Measurements from ENCODE around the gene RHOH.

Gene RHOH

GRCh38 chr4:40200875-40201801, 4.3 kb downstream of the RHOH start:
- no peak overlapping the region for H3K4me3 ChIP-seq (ENCODE audit: low read length)
- no peak overlapping the region for H3K9ac ChIP-seq (ENCODE audit: low read length)
- no peaks in the 10 kb centered on the region for H3K36me3 ChIP-seq (ENCODE audit: control insufficient read depth, insufficient read depth, low read length)
- H3K27me3 ChIP-seq (ENCODE audit: control insufficient read depth, insufficient read depth, low read length): no peaks in the 10 kb centered on the region
- H3K4me1 ChIP-seq (ENCODE audit: control insufficient read depth, insufficient read depth, low read length): no peaks in the 10 kb centered on the region
- H3K9me3 ChIP-seq (ENCODE audit: control insufficient read depth, low read length): no peaks in the 10 kb centered on the region

GRCh38 chr4:40201898-40202297, 5.1 kb downstream of the RHOH start:
- no peak overlapping the region for H3K9ac ChIP-seq (ENCODE audit: low read length)
- no peaks in the 10 kb centered on the region for H3K9me3 ChIP-seq (ENCODE audit: control insufficient read depth, low read length)
- no peaks in the 10 kb centered on the region for H3K4me1 ChIP-seq (ENCODE audit: control insufficient read depth, insufficient read depth, low read length)
- no peaks in the 10 kb centered on the region for H3K36me3 ChIP-seq (ENCODE audit: control insufficient read depth, insufficient read depth, low read length)
- H3K27me3 ChIP-seq (ENCODE audit: control insufficient read depth, insufficient read depth, low read length): no peaks in the 10 kb centered on the region
- H3K4me3 ChIP-seq (ENCODE audit: low read length): no peak overlapping the region

- Histone ChIP-seq H3K4me1 (ENCODE audit: control insufficient read depth, insufficient read depth, low read length) (no peaks in the 10 kb centered on the region), H3K9me3 (ENCODE audit: control insufficient read depth, low read length) (no peaks in the 10 kb centered on the region), H3K36me3 (ENCODE audit: control insufficient read depth, insufficient read depth, low read length) (no peaks in the 10 kb centered on the region), H3K9ac (ENCODE audit: low read length) (no peak overlapping the region), H3K27me3 (ENCODE audit: control insufficient read depth, insufficient read depth, low read length) (no peaks in the 10 kb centered on the region), H3K4me3 (ENCODE audit: low read length) (no peak overlapping the region)
Observed at GRCh38 chr4:40202474-40202873, 5.6 kb downstream of the RHOH start.

GRCh38 chr4:40204507-40205258, 7.9 kb downstream of the RHOH start:
- no peak overlapping the region for H3K9ac ChIP-seq (ENCODE audit: low read length)

GRCh38 chr4:40205259-40206198, 8.7 kb downstream of the RHOH start:
- H3K4me3 ChIP-seq (ENCODE audit: low read length): no peak overlapping the region

More at GRCh38 chr4:40204507-40205258, 7.9 kb downstream of the RHOH start:
- Histone ChIP-seq H3K9me3 (ENCODE audit: control insufficient read depth, low read length) (no peaks in the 10 kb centered on the region), H3K27me3 (ENCODE audit: control insufficient read depth, insufficient read depth, low read length) (no peaks in the 10 kb centered on the region), H3K36me3 (ENCODE audit: control insufficient read depth, insufficient read depth, low read length) (no peaks in the 10 kb centered on the region), H3K4me1 (ENCODE audit: control insufficient read depth, insufficient read depth, low read length) (no peaks in the 10 kb centered on the region), H3K4me3 (ENCODE audit: low read length) (no peak overlapping the region)

GRCh38 chr4:40206426-40206825, 9.6 kb downstream of the RHOH start:
- Histone ChIP-seq H3K9ac (ENCODE audit: low read length) (no peak overlapping the region), H3K4me3 (ENCODE audit: low read length) (no peak overlapping the region), H3K4me1 (ENCODE audit: control insufficient read depth, insufficient read depth, low read length) (no peaks in the 10 kb centered on the region), H3K27me3 (ENCODE audit: control insufficient read depth, insufficient read depth, low read length) (no peaks in the 10 kb centered on the region), H3K36me3 (ENCODE audit: control insufficient read depth, insufficient read depth, low read length) (no peaks in the 10 kb centered on the region), H3K9me3 (ENCODE audit: control insufficient read depth, low read length) (no peaks in the 10 kb centered on the region)

More at GRCh38 chr4:40205259-40206198, 8.7 kb downstream of the RHOH start:
- Histone ChIP-seq H3K9ac (ENCODE audit: low read length) (no peak overlapping the region), H3K4me1 (ENCODE audit: control insufficient read depth, insufficient read depth, low read length) (no peaks in the 10 kb centered on the region), H3K27me3 (ENCODE audit: control insufficient read depth, insufficient read depth, low read length) (no peaks in the 10 kb centered on the region), H3K36me3 (ENCODE audit: control insufficient read depth, insufficient read depth, low read length) (no peaks in the 10 kb centered on the region), H3K9me3 (ENCODE audit: control insufficient read depth, low read length) (no peaks in the 10 kb centered on the region)

- H3K4me1 ChIP-seq (ENCODE audit: control insufficient read depth, insufficient read depth, low read length): no peaks in the 10 kb centered on the region
- H3K9ac ChIP-seq (ENCODE audit: low read length): no peak overlapping the region
- no peak overlapping the region for H3K4me3 ChIP-seq (ENCODE audit: low read length)
- no peaks in the 10 kb centered on the region for H3K36me3 ChIP-seq (ENCODE audit: control insufficient read depth, insufficient read depth, low read length)
- no peaks in the 10 kb centered on the region for H3K9me3 ChIP-seq (ENCODE audit: control insufficient read depth, low read length)
- no peaks in the 10 kb centered on the region for H3K27me3 ChIP-seq (ENCODE audit: control insufficient read depth, insufficient read depth, low read length)
Observed at GRCh38 chr4:40209401-40209800, 12.6 kb downstream of the RHOH start.

GRCh38 chr4:40210776-40211175, 13.9 kb downstream of the RHOH start:
- H3K9me3 ChIP-seq (ENCODE audit: control insufficient read depth, low read length): no peaks in the 10 kb centered on the region
- H3K9ac ChIP-seq (ENCODE audit: low read length): no peak overlapping the region
- no peaks in the 10 kb centered on the region for H3K27me3 ChIP-seq (ENCODE audit: control insufficient read depth, insufficient read depth, low read length)
- H3K4me1 ChIP-seq (ENCODE audit: control insufficient read depth, insufficient read depth, low read length): no peaks in the 10 kb centered on the region
- no peak overlapping the region for H3K4me3 ChIP-seq (ENCODE audit: low read length)
- H3K36me3 ChIP-seq (ENCODE audit: control insufficient read depth, insufficient read depth, low read length): no peaks in the 10 kb centered on the region

GRCh38 chr4:40211224-40212185, 14.7 kb downstream of the RHOH start:
- Histone ChIP-seq H3K4me3 (ENCODE audit: low read length) (no peak overlapping the region), H3K9me3 (ENCODE audit: control insufficient read depth, low read length) (no peaks in the 10 kb centered on the region), H3K36me3 (ENCODE audit: control insufficient read depth, insufficient read depth, low read length) (no peaks in the 10 kb centered on the region), H3K4me1 (ENCODE audit: control insufficient read depth, insufficient read depth, low read length) (no peaks in the 10 kb centered on the region), H3K9ac (ENCODE audit: low read length) (no peak overlapping the region), H3K27me3 (ENCODE audit: control insufficient read depth, insufficient read depth, low read length) (no peaks in the 10 kb centered on the region)

GRCh38 chr4:40212674-40213527, 16.1 kb downstream of the RHOH start:
- H3K4me1 ChIP-seq (ENCODE audit: control insufficient read depth, insufficient read depth, low read length): no peaks in the 10 kb centered on the region
- no peak overlapping the region for H3K4me3 ChIP-seq (ENCODE audit: low read length)
- no peaks in the 10 kb centered on the region for H3K27me3 ChIP-seq (ENCODE audit: control insufficient read depth, insufficient read depth, low read length)
- H3K36me3 ChIP-seq (ENCODE audit: control insufficient read depth, insufficient read depth, low read length): no peaks in the 10 kb centered on the region
- H3K9me3 ChIP-seq (ENCODE audit: control insufficient read depth, low read length): no peaks in the 10 kb centered on the region
- no peak overlapping the region for H3K9ac ChIP-seq (ENCODE audit: low read length)

All from mucosa of stomach (tissue), 1 donor.